Activated CD4-positive, alpha-beta memory T cell treated with anti-CD3 and anti-CD28 coated beads, Interleukin-2, amount 10 ng/mL, durations not matched to agents 7 days and 5 days (primary cell): ENCODE measurements around the gene PHF19. TPM values are rescaled to one million over a fixed set of nuclear protein-coding genes. Genes with fewer than 3 reads are reported as not detected.

Experiments
- CTCF ChIA-PET: fragments of 350-600 bp; sonication (Branson Sonifier 250); formaldehyde crosslinking; loops from one replicate; lab custom pipeline; 2021; ENCODE audit warnings: antibody characterized with exemption, inconsistent platforms; lab: Charles Lee
- POLR2A ChIA-PET: fragments of 350-600 bp; sonication (Branson Sonifier 250); formaldehyde crosslinking; loops from one replicate; lab custom pipeline; 2021; ENCODE audit warnings: antibody characterized with exemption; lab: Charles Lee
- DNase-seq: peaks from one replicate; pipeline ENCODE4 v3.0.0-alpha.2; 2020
- H3K27ac Mint-ChIP-seq: one replicate; pipeline ENCODE4 v1.8.0; 2021; ENCODE audit warnings: mild to moderate bottlenecking, mixed read lengths
- H3K27me3 Mint-ChIP-seq: one replicate; pipeline ENCODE4 v1.8.0; 2021; ENCODE audit warnings: mixed read lengths
- H3K36me3 Mint-ChIP-seq: one replicate; pipeline ENCODE4 v1.8.0; 2021; ENCODE audit warnings: low read depth, mixed read lengths
- H3K4me1 Mint-ChIP-seq: one replicate; pipeline ENCODE4 v1.8.0; 2021; ENCODE audit warnings: mixed read lengths
- H3K4me3 Mint-ChIP-seq: one replicate; pipeline ENCODE4 v1.8.0; 2021; ENCODE audit warnings: mild to moderate bottlenecking, mixed read lengths
- H3K9me3 Mint-ChIP-seq: one replicate; pipeline ENCODE4 v1.8.0; 2021; ENCODE audit warnings: mixed read lengths
- total RNA-seq, 2 experiments: library from RNA; stranded (reverse); gene quantifications; one replicate each; pipeline ENCODE4 v1.2.3, GENCODE V29; 2021

The PHF19 gene
- total RNA-seq, 2 experiments from 2014 or later: 229 TPM

DNA sequence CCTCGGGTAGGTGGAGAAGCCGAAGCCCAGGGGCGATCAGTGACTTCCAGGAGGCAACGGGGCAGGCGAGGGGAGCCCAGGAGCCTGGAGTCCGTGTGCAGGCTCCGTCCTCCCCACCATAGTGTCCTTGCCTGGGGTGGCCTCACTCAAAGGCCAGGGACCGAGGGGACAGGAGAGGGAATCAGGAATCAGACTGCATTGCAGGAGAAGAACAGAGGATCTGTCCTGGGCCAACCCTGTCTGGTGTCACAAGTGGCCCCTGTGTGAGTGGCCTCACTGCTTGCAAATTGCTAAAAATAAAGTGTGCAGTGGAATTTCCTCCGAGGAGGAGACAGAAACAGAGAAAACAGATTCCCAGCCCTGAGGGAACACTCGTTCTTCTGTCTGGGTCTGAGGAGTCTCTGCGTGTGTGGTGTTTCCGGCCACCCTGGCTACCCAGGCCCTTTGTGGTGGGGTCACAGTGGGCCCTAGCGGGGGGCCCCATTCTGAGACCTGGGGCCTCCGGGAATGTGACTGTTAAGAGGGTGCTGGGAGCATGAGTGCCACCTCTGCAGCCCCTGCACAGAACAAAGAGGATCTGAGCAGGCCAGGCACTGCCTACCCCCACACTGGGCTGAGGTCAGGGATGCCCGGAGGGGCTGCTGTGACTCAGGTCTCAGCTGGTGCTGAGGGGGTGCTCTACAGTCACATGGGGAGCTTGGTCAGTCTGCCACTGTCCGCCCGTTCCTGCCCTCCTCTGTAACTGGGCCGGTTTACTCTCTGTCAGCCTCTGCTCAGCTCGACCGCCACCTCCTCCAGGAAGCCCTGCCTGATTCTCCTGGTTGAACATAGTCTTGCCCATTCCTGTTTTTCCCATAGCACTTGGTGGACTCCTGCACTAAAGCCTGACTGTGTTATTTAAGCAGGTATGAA, 42.2 kb upstream of the PHF19 start:
- peak overlapping the region; percentile 100 for H3K27ac Mint-ChIP-seq
- no peaks in the 10 kb centered on the region for H3K27me3 Mint-ChIP-seq
- H3K4me3 Mint-ChIP-seq: peak overlapping the region; percentile 93
- peaks cover 92% of the 10 kb centered on the region for H3K36me3 Mint-ChIP-seq
- ChIA-PET POLR2A (interaction anchor here (1.1 to 26.0 kb wide), 8 partner anchors 10 to 128 kb away, joined by 5 to 1205 read pairs (median 21); partner anchors contain the start of genes FBXW2, PHF19 and PSMD5), CTCF (interaction anchor here (0.7 to 1.5 kb wide), 9 partner anchors 8 to 205 kb away, joined by 3 to 5 read pairs (median 3); partner anchors contain the start of gene MEGF9)
- no peak for DNase-seq
- H3K4me1 Mint-ChIP-seq: peaks cover 88% of the 10 kb centered on the region
- H3K9me3 Mint-ChIP-seq: peaks cover 4% of the 10 kb centered on the region

DNA sequence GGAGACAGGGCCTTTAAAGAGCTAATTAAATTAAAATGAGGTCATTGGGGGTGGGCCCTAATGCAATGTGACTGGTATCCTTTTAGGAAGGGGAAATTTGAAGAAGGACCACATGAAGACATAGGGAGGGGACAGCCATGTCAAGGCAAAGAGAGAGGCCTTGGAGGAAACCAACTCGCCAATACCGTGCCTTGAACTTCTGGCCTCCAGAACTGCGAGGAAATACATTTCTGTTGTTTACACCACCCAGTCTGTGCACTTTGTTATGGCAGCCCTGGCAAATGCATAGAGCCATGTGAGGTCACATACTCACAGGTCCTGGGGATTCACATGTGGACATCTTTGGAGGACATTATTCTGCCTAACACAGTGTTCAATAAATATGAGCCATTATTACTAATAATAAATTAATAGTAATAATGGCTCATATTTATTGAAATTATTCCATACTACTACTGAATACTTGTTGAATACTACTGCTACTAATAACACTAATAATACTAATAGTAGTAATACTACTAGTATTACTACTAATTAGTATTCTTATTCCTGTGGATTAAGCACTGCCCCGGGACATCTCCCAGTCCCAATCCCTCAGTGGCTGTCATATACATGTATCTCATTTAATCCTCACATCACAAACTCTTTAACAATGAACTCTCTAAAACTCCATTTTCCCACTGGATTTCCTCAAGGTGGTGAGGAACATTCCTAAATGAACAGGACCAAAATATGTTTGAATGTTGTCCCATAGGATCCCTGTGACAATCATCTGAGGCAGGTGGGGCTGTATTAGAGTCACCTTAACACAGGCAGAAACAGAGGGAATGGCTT, 41.2 kb upstream of the PHF19 start:
- peaks cover 86% of the 10 kb centered on the region for H3K4me1 Mint-ChIP-seq
- H3K9me3 Mint-ChIP-seq: peaks cover 4% of the 10 kb centered on the region
- peaks cover 91% of the 10 kb centered on the region for H3K36me3 Mint-ChIP-seq
- no peak for DNase-seq
- CTCF ChIA-PET: interaction anchor here (2.7 to 3.4 kb wide), 2 partner anchors 11 to 13 kb away, joined by 11 to 12 read pairs; no protein-coding TSS in a partner anchor
- no peaks in the 10 kb centered on the region for H3K27me3 Mint-ChIP-seq
- peak overlapping the region; percentile 76 for H3K27ac Mint-ChIP-seq
- H3K4me3 Mint-ChIP-seq: no peak overlapping the region
- POLR2A ChIA-PET: interaction anchor here (1.6 to 35.8 kb wide), 9 partner anchors 11 to 75 kb away, joined by 7 to 1205 read pairs (median 67); partner anchors contain the start of genes PHF19, PSMD5 and TRAF1

DNA sequence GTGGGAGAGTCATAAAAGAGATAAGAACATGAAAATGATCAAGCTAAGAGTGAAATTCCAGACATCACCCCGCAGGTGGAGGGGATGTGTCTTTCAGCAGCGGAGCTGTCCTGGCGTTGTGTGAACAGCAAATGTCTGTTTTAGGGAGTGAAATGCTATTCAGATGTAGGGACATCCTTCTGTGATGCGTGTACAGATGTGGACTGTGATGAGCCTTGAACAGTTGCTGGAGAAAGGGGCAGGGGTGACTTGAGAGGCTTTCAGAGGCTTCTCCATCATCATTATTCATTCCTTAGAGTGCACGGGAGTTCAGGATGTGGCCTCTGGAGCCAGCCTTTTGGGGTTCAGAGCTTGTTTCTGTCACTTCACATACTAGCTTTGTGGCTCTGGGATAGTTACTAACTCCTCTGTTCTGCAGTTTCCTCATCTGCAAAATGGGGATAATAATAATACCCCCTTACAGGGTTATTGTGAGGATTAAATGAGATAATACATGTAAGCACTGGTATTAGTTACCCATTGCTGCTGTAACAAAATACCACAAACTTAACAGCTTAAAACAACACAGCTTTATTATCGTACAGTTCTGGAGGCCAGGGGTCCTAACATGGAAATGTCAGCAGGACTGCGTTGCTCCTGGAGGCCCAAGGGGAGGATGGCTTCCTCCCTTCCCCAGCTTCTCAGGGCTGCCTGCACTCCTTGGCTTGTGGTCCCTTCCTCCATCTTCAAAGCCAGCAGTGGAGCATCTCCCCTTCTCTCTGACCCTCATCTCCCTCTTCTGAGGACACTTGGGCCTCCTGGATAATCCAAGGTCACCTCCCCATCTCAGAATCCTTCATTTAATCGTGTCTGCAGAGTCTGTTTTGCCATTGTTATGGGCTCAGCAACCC, 40.2 kb upstream of the PHF19 start:
- peak overlapping the region; percentile 79 for H3K27ac Mint-ChIP-seq
- ChIA-PET POLR2A (interaction anchor here (1.2 to 35.8 kb wide), 7 partner anchors 10 to 71 kb away, joined by 3 to 1205 read pairs (median 36); partner anchors contain the start of genes PHF19 and TRAF1), CTCF (interaction anchor here (0.6 to 3.4 kb wide), 10 partner anchors 9 to 48 kb away, joined by 3 to 18 read pairs (median 7); partner anchors contain the start of genes PHF19 and TRAF1)
- H3K9me3 Mint-ChIP-seq: peaks cover 4% of the 10 kb centered on the region
- peaks cover 91% of the 10 kb centered on the region for H3K36me3 Mint-ChIP-seq
- peaks cover 85% of the 10 kb centered on the region for H3K4me1 Mint-ChIP-seq
- H3K4me3 Mint-ChIP-seq: peak overlapping the region; percentile 27
- H3K27me3 Mint-ChIP-seq: no peaks in the 10 kb centered on the region
- no peak for DNase-seq

DNA sequence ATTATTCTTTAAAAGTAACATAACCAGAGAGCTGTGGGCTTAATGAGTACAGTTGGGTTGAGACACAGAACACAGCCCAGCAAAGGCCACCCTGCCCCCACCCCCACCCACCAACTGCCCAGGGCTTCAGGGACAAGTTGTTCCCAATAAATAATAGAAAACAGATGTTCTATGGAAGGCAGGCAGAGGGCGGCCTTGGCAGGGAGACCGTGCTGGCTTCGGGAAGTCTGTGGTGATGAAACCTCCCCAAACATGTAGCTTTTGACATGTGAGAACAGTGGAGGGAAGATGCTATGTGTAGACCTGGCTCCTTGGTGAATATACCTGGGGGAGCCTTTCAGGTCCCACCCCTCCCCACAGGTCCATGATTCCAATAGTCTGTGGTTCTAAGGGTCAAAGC, 39.6 kb upstream of the PHF19 start:
- Mint-ChIP-seq H3K9me3 (peaks cover 4% of the 10 kb centered on the region), H3K4me3 (peak overlapping the region; percentile 35), H3K27ac (peak overlapping the region; percentile 82), H3K36me3 (peaks cover 91% of the 10 kb centered on the region), H3K27me3 (no peaks in the 10 kb centered on the region), H3K4me1 (peaks cover 85% of the 10 kb centered on the region)
- CTCF ChIA-PET: interaction anchor here (0.6 to 3.4 kb wide), 12 partner anchors 9 to 47 kb away, joined by 3 to 18 read pairs (median 6); partner anchors contain the start of genes PHF19 and TRAF1
- DNase-seq: no peak
- POLR2A ChIA-PET: interaction anchor here (1.0 to 35.8 kb wide), 10 partner anchors 9 to 123 kb away, joined by 3 to 1205 read pairs (median 13); partner anchors contain the start of genes FBXW2, PHF19, PSMD5 and TRAF1

DNA sequence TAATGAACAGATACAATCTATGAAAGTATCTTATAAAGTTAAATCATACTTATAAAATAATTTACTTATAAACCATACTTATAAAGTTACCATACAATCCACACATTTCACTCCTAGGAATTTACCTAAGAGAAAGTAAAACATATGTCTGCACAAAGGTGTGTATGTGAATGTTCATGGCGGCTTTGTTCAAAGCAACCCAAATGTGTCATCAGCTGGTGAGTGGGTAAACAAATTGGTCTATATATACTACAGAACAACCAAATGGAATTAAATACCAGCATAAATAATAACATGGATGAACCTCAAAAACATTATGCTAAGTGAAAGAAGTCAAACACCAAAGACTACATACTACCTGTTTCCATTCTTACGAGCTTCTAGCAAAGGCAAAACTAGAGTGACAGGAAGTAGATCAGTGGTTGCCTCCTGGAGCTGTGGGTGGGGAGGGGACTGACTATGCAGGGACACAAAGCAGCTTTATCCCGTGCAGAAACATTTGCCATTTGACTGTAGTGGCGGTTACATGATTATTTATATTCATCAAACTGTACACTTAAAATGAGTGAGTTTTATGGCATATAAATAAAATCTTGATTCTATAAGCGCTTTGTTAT, 39.0 kb upstream of the PHF19 start:
- DNase-seq: peak; percentile 62
- Mint-ChIP-seq H3K4me3 (peak overlapping the region; percentile 35), H3K9me3 (peaks cover 4% of the 10 kb centered on the region), H3K4me1 (peaks cover 85% of the 10 kb centered on the region), H3K36me3 (peaks cover 91% of the 10 kb centered on the region), H3K27me3 (no peaks in the 10 kb centered on the region), H3K27ac (peak overlapping the region; percentile 82)
- ChIA-PET CTCF (interaction anchor here (0.9 to 3.4 kb wide), 12 partner anchors 9 to 65 kb away, joined by 3 to 18 read pairs (median 6); partner anchors contain the start of genes PHF19 and TRAF1), POLR2A (interaction anchor here (1.0 to 35.8 kb wide), 9 partner anchors 9 to 123 kb away, joined by 3 to 1205 read pairs (median 12); partner anchors contain the start of genes FBXW2, PHF19, PSMD5 and TRAF1)

DNA sequence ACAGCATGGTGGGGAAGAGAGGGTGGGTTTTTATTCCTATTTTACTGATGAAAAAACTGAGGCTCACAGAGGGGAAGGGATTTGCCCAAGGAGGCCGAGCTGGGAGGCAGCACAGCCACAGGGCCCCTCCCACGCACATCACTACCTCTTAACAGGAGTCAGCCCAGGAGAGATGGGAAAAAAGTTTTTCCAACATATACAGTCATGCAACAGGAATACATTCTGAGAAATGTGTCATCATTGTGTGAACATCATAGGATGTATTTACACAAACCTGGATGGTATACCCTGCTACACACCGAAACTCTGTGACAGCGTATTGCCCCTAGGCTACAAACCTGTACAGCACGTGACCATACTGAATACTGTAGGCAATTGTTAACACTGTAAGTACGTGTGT, 38.0 kb upstream of the PHF19 start:
- no peak overlapping the region for H3K4me3 Mint-ChIP-seq
- peaks cover 91% of the 10 kb centered on the region for H3K36me3 Mint-ChIP-seq
- peaks cover 4% of the 10 kb centered on the region for H3K9me3 Mint-ChIP-seq
- DNase-seq: no peak
- no peaks in the 10 kb centered on the region for H3K27me3 Mint-ChIP-seq
- H3K27ac Mint-ChIP-seq: peak overlapping the region; percentile 26
- H3K4me1 Mint-ChIP-seq: peaks cover 85% of the 10 kb centered on the region
- CTCF ChIA-PET: interaction anchor here (1.4 to 3.4 kb wide), 4 partner anchors 11 to 20 kb away, joined by 4 to 18 read pairs (median 8); partner anchors contain the start of gene TRAF1
- POLR2A ChIA-PET: interaction anchor here (4.5 to 35.8 kb wide), 4 partner anchors 11 to 42 kb away, joined by 36 to 1205 read pairs (median 466); partner anchors contain the start of genes PHF19 and TRAF1

DNA sequence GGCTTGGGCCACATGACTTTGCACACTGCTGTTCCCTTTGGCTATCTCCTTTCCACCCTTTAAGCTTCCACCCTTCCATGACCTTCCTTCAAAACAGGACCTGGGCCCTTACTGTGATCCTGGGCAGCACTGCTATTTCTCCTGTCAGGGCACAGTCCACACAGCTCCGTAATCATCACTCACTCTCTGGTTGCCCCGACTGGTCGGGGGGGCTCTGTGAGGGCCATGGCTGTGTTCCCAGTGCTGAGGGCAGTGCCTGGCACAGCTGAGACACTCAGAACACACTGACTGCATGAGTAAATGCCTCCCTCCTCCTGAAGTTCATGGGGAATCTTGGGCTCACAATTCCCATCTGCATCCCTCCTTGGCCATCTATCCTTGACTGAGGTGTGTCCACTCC, 37.4 kb upstream of the PHF19 start:
- POLR2A ChIA-PET: interaction anchor here (4.5 to 35.8 kb wide), 4 partner anchors 11 to 42 kb away, joined by 36 to 1205 read pairs (median 466); partner anchors contain the start of genes PHF19 and TRAF1
- Mint-ChIP-seq H3K36me3 (peaks cover 91% of the 10 kb centered on the region), H3K27ac (peak overlapping the region; percentile 19), H3K9me3 (peaks cover 4% of the 10 kb centered on the region), H3K4me3 (no peak overlapping the region), H3K27me3 (no peaks in the 10 kb centered on the region), H3K4me1 (peaks cover 85% of the 10 kb centered on the region)
- DNase-seq: no peak
- CTCF ChIA-PET: no interaction called here

DNA sequence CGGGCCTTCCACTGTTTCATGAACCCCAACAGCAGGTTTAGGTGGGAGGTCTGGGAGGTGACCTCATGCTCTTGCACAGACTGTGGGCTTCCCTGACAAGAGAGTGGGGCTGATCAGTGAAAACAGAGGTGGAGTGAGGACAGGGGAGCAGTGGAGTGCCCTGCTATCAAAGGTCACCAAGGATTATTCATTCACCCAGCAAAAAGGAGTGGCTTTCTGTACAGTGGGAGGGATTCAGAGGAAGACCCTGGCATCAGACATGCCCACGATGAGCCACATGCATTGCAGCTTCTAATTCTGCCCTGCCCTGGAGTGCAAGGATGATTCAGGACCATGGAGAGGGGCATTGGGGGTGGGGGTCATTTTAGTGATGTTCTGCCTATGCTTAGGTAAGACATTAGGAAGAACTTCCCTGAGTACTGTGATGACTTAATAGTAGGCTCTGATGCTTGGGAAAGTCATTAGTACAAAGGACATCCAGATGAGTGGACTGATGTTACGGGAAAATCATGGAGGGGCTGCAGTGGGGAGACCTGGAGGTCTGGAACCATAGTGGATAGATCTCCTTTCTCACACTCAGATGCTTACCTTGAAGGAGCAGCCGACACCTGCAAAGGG, 36.8 kb upstream of the PHF19 start:
- Mint-ChIP-seq H3K4me1 (peaks cover 85% of the 10 kb centered on the region), H3K27ac (peak overlapping the region; percentile 45), H3K9me3 (peaks cover 4% of the 10 kb centered on the region), H3K4me3 (no peak overlapping the region), H3K36me3 (peaks cover 92% of the 10 kb centered on the region), H3K27me3 (no peaks in the 10 kb centered on the region)
- ChIA-PET CTCF (interaction anchor here (1.4 to 2.7 kb wide), 2 partner anchors 11 to 18 kb away, joined by 3 to 8 read pairs; no protein-coding TSS in a partner anchor), POLR2A (interaction anchor here (1.4 to 35.8 kb wide), 6 partner anchors 10 to 41 kb away, joined by 5 to 1205 read pairs (median 21); partner anchors contain the start of genes PHF19 and TRAF1)
- no peak for DNase-seq

DNA sequence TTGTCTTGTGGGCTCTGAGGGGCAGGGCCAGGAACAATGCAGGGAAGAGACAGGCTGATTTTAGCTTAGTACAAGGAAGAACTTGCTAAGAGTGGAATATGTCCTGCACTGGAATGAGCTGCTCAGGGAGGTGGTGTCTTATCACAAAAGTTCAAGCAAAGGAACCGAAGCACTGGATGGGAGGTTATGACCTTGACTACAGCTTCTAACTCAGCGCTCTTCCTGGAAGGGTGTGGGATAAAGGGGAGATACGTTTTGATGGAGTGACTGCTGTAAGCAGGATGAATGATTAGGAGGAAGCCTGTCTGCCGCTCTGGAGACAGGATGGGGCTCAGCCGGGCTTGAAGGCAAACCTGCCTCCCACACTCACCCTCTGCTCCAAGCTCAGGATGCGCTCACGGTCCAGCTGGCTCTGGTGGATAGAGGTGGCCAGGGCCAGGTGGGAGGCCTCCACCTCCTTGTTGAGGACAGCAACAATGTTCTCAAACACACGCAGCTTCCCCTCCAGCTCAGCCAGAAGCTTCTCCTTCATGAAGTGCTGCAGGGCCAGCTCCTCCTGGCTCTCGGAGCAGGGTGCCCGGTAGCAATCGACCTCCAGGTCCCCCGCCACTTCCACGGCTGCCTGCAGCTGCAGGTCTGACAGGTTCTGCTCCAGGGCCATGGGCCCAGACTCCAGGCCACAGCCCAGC, 36.1 kb upstream of the PHF19 start:
- Mint-ChIP-seq H3K9me3 (peaks cover 4% of the 10 kb centered on the region), H3K27me3 (no peaks in the 10 kb centered on the region), H3K4me1 (peaks cover 81% of the 10 kb centered on the region), H3K4me3 (no peak overlapping the region), H3K36me3 (peaks cover 90% of the 10 kb centered on the region), H3K27ac (peak overlapping the region; percentile 67)
- DNase-seq: no peak
- ChIA-PET POLR2A (interaction anchor here (1.4 to 35.8 kb wide), 5 partner anchors 9 to 40 kb away, joined by 5 to 1205 read pairs (median 6); partner anchors contain the start of genes PHF19 and TRAF1), CTCF (interaction anchor here (1.4 to 2.7 kb wide), 2 partner anchors 12 to 18 kb away, joined by 3 to 8 read pairs; no protein-coding TSS in a partner anchor)
